ENCODE measurements around the gene PRPSAP2.
"Not testable (repeated sequence)": the region's sequence is repeated elsewhere in the genome, so short reads cannot be mapped to it uniquely, and the experiment has no call there.

PRPSAP2 gene

DNA sequence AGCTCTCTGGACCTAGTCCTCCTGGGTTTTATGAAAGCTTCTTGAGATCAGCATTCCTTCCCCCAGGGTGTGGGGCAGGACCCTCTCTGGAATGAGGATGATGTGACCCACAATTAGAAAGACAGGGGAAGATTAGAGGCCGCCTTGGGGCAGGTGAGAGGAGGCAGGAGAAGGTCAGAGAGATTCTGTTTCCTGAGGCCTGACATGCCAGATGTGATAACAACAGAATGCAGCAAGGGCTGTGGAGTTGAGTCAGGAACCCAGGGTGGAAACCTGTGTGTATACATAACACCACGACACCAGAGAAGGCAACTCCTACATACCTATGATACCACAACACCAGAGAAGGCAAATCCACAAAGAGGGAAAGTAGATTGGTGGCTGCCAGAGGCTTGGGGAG lies 88.6 kb downstream of the PRPSAP2 start:
- DNase-seq = no peak

GRCh38 chr17:18947866-18948265 lies 89.9 kb downstream of the PRPSAP2 start:
- no peak for DNase-seq

DNA sequence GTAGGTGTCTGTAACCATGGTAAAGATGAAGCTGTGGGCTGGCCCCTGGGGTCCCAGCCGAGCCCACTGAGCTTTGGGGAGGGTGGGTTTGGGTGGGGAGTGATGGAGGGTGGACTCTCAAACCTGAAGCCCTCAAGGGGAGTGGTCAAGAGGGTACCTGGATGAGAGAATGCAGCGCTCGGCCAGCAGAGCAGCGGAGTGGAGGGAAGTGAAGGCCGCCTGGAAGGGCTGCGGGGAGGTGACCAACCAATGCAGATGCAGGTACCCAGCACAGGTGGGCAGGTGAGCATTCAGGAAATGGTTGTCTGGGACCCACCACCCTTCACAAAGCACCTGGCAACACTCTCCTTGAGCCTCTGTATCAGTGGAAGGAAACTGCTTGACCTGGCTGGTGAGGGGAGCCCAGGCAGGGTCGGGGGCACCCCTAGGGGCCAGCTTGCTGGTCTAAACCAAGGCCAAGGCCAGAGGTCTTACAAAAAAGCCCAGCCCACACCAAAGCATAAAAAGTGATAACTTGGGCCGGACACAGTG lies 90.6 kb downstream of the PRPSAP2 start:
- no peak for DNase-seq

DNA sequence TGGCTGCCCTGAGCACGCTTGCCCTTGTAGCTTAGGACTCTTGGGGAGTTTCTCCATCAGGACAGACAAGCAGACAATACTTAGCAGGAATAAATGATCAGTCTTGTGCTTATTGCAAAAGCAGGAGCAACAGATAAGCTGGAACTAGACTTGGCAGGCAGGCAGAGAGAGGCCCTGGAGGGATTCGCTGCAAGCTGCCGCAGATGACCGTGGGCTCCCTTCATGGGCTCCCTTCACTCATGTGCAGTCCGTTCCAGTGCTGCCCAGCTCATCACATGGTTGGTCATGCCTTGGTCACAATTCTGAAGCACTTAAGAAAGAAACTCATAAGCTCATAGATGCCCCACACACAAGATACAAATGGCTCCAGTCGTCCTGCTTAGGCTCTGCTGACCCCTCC lies 91.6 kb downstream of the PRPSAP2 start:
- no peak for DNase-seq

- no peak for DNase-seq
These were observed 92.4 kb downstream of the PRPSAP2 start for GRCh38 chr17:18950346-18950745.

- no peak for DNase-seq
These were observed 93.3 kb downstream of the PRPSAP2 start for GRCh38 chr17:18950944-18951905.

DNA sequence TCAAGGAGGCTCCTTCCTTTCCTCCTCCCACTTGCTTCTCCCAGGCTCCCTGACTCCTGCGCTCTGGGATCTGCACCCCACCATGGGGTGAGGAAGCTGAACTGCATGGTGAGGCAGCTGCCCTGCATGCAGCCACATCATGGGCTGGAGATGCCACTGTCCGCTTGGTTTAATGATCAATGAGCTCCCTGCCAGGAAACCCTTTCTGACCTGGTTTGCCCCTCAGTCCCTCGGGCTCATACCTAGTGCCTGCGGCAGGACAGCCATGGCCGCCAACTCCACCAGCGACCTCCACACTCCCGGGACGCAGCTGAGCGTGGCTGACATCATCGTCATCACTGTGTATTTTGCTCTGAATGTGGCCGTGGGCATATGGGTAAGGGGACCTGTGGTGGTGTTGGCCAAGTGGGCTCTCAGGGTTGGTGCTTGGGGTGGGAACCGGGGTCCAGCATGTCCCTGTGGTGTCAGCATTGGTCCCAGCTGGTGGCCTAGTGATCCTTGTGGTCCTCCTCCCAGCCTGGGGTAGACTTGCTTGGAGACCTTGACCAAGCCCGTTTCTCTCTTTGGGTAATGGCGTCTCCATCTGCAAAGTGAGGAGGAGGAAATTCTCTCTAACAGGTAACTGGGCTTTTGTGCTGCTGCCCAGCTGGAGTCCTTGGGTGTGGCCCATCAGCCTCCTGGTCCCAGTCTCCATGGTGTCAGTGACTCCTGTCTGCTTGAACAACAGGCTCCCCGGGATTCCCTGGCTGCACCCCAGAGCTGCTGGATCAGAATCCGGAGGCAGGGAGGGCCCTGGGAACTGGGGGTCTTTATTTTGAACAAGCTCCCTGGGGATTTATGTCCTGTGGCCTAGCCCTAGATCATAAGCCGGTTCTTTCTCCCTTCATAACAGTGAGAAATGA lies 94.3 kb downstream of the PRPSAP2 start, which contains the start of gene SLC5A10:
Gene SLC5A10, plus strand, starts transcription at position 225 of the 902 bp plus-strand sequence. Its CDS starts 41 bp downstream, at position 266.
- no peak for DNase-seq

- no peak for DNase-seq
These were observed 95.3 kb downstream of the PRPSAP2 start for GRCh38 chr17:18953231-18953728.

- DNase-seq = no peak
These were observed 96.4 kb downstream of the PRPSAP2 start for GRCh38 chr17:18954321-18954720.

- no peak for DNase-seq
These were observed 97.1 kb downstream of the PRPSAP2 start for GRCh38 chr17:18955009-18955408.

DNA sequence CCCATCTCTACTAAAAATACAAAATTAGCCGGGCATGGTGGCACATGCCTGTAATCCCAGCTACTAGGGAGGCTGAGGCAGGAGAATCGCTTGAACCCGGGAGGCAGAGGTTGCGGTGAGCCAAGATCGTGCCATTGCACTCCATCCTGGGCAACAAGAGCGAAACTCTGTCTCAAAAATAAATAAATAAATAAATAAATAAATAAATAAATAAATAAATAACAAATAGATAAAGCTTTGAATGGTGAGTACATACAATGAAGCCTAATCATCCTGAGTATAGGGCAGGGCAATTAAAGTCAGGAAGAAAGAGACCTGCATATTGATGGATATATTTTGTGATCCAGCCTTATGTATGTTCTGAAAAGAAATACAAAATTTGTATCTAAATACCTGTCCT lies 98.1 kb downstream of the PRPSAP2 start:
- DNase-seq = not testable (repeated sequence)

GRCh38 chr17:18956581-18956980 lies 98.7 kb downstream of the PRPSAP2 start:
- DNase-seq = no peak

GRCh38 chr17:18957831-18958230 lies 99.9 kb downstream of the PRPSAP2 start:
- no peak for DNase-seq

GRCh38 chr17:18958611-18959010 lies 100.7 kb downstream of the PRPSAP2 start:
- no peak for DNase-seq

DNA sequence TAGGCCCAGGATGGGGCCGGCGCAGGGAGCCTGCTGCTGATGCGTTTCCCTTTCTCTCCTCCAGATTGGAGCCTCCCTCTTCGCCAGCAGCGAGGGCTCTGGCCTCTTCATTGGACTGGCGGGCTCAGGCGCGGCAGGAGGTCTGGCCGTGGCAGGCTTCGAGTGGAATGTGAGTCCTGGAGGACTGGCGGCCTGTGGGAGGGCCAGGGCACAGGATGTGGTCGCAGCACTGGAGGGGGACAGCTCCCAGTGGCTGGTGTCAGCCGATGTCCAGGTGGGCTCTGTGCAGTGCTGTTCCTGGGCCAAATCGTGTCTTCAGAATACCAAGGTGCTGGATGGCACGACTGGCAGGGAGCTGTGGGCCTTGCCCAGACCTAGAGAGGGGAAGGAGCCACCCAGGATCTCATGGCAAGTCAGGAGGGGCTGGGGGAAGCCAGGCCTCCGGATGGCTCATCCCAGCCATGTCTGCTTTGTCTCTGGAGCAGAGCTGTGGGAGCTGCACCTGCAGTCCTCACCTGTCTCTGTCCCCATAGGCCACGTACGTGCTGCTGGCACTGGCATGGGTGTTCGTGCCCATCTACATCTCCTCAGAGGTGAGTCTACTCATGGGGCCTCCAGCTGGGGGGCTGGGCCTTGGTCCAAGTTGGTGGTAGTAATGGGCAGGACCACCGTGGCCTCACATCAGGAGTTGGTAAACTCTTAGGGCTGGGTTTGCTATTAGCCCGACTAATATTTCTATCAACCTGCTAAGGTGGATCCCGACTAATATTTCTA lies 101.3 kb downstream of the PRPSAP2 start:
- DNase-seq = no peak

DNA sequence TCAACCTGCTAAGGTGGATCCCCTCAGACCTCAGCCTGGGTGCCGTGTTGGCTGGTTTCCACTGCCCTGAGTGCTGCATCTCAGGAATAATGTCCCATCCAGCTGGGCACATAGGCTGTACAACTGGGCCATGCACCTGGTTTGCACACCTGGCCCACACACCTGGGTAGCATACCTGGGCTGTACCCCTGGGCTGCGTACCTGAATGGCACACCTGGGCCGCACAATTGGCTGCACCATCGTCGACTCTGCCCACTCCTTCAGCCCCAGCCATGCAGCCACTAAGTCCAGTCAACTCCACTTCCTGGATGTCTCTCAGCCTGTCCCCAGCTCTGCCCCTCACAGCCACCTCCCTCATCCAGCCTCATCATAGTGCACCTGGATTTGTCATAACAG lies 101.9 kb downstream of the PRPSAP2 start:
- no peak for DNase-seq

DNA sequence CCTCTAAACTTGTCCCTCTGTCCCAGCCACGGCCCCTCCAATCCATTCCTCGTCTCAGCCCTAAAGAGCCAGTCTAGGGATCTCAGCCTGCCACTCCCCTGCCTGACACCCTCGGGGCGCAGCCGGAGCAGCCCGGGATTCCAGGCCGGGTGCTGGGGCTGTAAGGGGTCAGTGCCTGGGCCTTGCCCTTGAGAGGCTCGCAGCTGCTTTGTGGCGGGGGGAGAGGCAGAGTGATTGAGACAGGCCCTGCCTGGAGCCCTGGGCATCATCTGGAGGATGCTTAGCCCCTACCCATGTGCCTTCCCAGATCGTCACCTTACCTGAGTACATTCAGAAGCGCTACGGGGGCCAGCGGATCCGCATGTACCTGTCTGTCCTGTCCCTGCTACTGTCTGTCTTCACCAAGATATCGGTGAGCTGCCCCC lies 102.3 kb downstream of the PRPSAP2 start:
- DNase-seq = no peak

- DNase-seq = peak in 5 of 6 experiments; percentile 39 to 66 (median 56)
These were observed 103.0 kb downstream of the PRPSAP2 start for GRCh38 chr17:18960803-18961511.

- no peak for DNase-seq
These were observed 103.9 kb downstream of the PRPSAP2 start for GRCh38 chr17:18961634-18962493.

DNA sequence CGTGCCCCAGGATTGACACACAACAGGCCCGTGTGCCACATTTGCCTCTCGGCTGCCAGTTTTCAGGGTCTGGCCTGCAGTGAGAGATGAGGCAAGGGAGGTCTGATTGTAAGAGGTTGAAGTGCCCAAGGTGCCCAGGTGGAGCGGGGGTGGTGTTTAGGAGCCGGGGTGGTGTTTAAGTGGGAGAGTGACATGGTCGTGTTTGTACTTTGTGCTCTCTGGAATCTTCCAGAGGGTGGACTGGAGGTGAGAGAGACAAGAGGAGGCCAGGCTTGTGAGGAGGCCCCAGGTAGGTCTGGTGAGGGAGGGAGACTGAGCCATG lies 104.5 kb downstream of the PRPSAP2 start:
- no peak for DNase-seq
